ENCODE data around the gene SHB. TPM values are rescaled to one million over a fixed set of nuclear protein-coding genes. Genes with fewer than 3 reads are reported as not detected.

Gene SHB
- total RNA-seq (39.8 TPM), polyA plus RNA-seq (ENCODE audit: insufficient read depth, low read depth, low replicate concordance) (16.4 TPM)
- long read RNA-seq, donor 1, transcript SHB-201 (6 exons, 2,783 nt), result major isoform, 6 of 6 reads
- long read RNA-seq, donor 1, partial matches to known transcripts, result 0 of 6 reads
- long read RNA-seq, donor 1, other reads (novel, unspliced or antisense), result 0 of 6 reads
- long read RNA-seq, donor 2, partial matches to known transcripts, result 5 of 9 reads
- long read RNA-seq, donor 2, other reads (novel, unspliced or antisense), result 0 of 9 reads
- long read RNA-seq, donor 3, transcript SHB-201 (6 exons, 2,783 nt), result major isoform, 12 of 12 reads
- long read RNA-seq, donor 3, partial matches to known transcripts, result 0 of 12 reads
- long read RNA-seq, donor 3, other reads (novel, unspliced or antisense), result 0 of 12 reads
- long read RNA-seq, donor 4, partial matches to known transcripts, result 0 of 2 reads
- long read RNA-seq, donor 4, other reads (novel, unspliced or antisense), result 0 of 2 reads
- long read RNA-seq, donor 5, partial matches to known transcripts, result 0 of 1 reads
- long read RNA-seq, donor 5, other reads (novel, unspliced or antisense), result 0 of 1 reads
- long read RNA-seq, donor 6, partial matches to known transcripts, result 0 of 2 reads
- long read RNA-seq, donor 6, other reads (novel, unspliced or antisense), result 0 of 2 reads
- long read RNA-seq, donor 7, transcript SHB-201 (6 exons, 2,783 nt), result major isoform, 38 of 52 reads
- long read RNA-seq, donor 7, partial matches to known transcripts, result 5 of 52 reads
- long read RNA-seq, donor 7, other reads (novel, unspliced or antisense), result 9 of 52 reads
- long read RNA-seq, donor 8, transcript SHB-201 (6 exons, 2,783 nt), result major isoform, 5 of 13 reads
- long read RNA-seq, donor 8, partial matches to known transcripts, result 8 of 13 reads
- long read RNA-seq, donor 8, other reads (novel, unspliced or antisense), result 0 of 13 reads
- long read RNA-seq, donor 9, partial matches to known transcripts, result 0 of 2 reads
- long read RNA-seq, donor 9, other reads (novel, unspliced or antisense), result 0 of 2 reads
- long read RNA-seq, donor 10, transcript SHB-201 (6 exons, 2,783 nt), result major isoform, 8 of 20 reads
- long read RNA-seq, donor 10, partial matches to known transcripts, result 12 of 20 reads
- long read RNA-seq, donor 10, other reads (novel, unspliced or antisense), result 0 of 20 reads

GRCh38 chr9:38068701-38069628 is at the start of gene SHB:
Gene SHB, minus strand, starts transcription at chr9:38069227. Its CDS starts 582 bp downstream, at chr9:38068645.
- peaks cover 2 to 17% (median 3%) of the 10 kb centered on the region in 3 donors for H3K4me1 ChIP-seq (ENCODE audit: control insufficient read depth in 2 of 3, insufficient read depth in 2 of 3, low read depth in 1 of 3, low read length in 3 of 3)
- H3K27ac ChIP-seq (ENCODE audit: low read depth in 2 of 2, low read length in 2 of 2), result peak within 1 kb of the TSS; percentile 91 to 94
- H3K4me3 ChIP-seq (ENCODE audit: low read length in 3 of 3), result peak within 1 kb of the TSS; percentile 56 to 89 (median 89)
- peaks cover 0 to 2% (median 0%) of the 10 kb centered on the region in 3 donors for H3K36me3 ChIP-seq (ENCODE audit: control insufficient read depth in 2 of 3, insufficient read depth in 3 of 3, low read length in 3 of 3)
- peak; percentile 73 to 94 (median 91) for DNase-seq
- peak; percentile 52 for TF ChIP-seq CTCF (IDR thresholded peaks at IDR 0.05; ENCODE audit: borderline replicate concordance, extremely low read depth, insufficient read depth)
- no peaks in the 10 kb centered on the region for H3K27me3 ChIP-seq (ENCODE audit: control insufficient read depth, insufficient read depth, low read length)
- H3K9me3 ChIP-seq (ENCODE audit: control insufficient read depth in 2 of 3, insufficient read depth in 1 of 3, low read length in 3 of 3), result no peaks in the 10 kb centered on the region
- FAIRE-seq, result no peak
- peak within 1 kb of the TSS; percentile 12 to 91 (median 88) for H3K9ac ChIP-seq (ENCODE audit: low read length in 3 of 3)
- intact Hi-C loops (cut with DNase I), result no loop called here

- DNase-seq, result no peak
Observed at GRCh38 chr9:38117651-38118050, 48.6 kb upstream of the SHB start.

More at GRCh38 chr9:38117651-38118050, 48.6 kb upstream of the SHB start:
- no peak for FAIRE-seq
- no peak overlapping the region for H3K4me3 ChIP-seq (ENCODE audit: low read length in 3 of 3)
- H3K27me3 ChIP-seq (ENCODE audit: control insufficient read depth, insufficient read depth, low read length), result no peaks in the 10 kb centered on the region
- intact Hi-C loops (cut with DNase I), result no loop called here
- H3K27ac ChIP-seq (ENCODE audit: low read depth in 2 of 2, low read length in 2 of 2), result no peak overlapping the region
- H3K36me3 ChIP-seq (ENCODE audit: control insufficient read depth in 2 of 3, insufficient read depth in 3 of 3, low read length in 3 of 3), result no peaks in the 10 kb centered on the region
- no peak overlapping the region for H3K9ac ChIP-seq (ENCODE audit: low read length in 3 of 3)
- no peak for TF ChIP-seq CTCF (IDR thresholded peaks at IDR 0.05; ENCODE audit: borderline replicate concordance, extremely low read depth, insufficient read depth)
- H3K4me1 ChIP-seq (ENCODE audit: control insufficient read depth in 2 of 3, insufficient read depth in 2 of 3, low read depth in 1 of 3, low read length in 3 of 3), result no peaks in the 10 kb centered on the region
- H3K9me3 ChIP-seq (ENCODE audit: control insufficient read depth in 2 of 3, insufficient read depth in 1 of 3, low read length in 3 of 3), result no peaks in the 10 kb centered on the region
